KMS-11 (cell line): ENCODE data around the gene BMP2K.

Experiments
- H2AFZ ChIP-seq: fragments of 200-600 bp; sonication (generic); 2 replicates; pipeline ENCODE4 v1.6.1; 2016; ENCODE audit warnings: antibody characterized with exemption, mixed run types, low read depth
- H3K27ac ChIP-seq: fragments of 200-600 bp; sonication (generic); 2 replicates; pipeline ENCODE4 v1.6.1; 2016; ENCODE audit warnings: mild to moderate bottlenecking, mixed run types
- H3K27me3 ChIP-seq: fragments of 200-600 bp; sonication (generic); 2 replicates; pipeline ENCODE4 v1.6.1; 2017; ENCODE audit warnings: mild to moderate bottlenecking, low read depth, mixed run types, moderate library complexity; ENCODE audit not compliant: insufficient read depth
- H3K36me3 ChIP-seq: fragments of 200-600 bp; sonication (generic); 2 replicates; pipeline ENCODE4 v1.6.1; 2017; ENCODE audit warnings: mild to moderate bottlenecking, mixed run types; ENCODE audit not compliant: insufficient read depth
- H3K4me1 ChIP-seq: fragments of 200-600 bp; sonication (generic); 2 replicates; pipeline ENCODE4 v1.6.1; 2016; ENCODE audit warnings: mild to moderate bottlenecking, low read depth, mixed run types; ENCODE audit not compliant: poor library complexity, severe bottlenecking
- H3K4me2 ChIP-seq: fragments of 200-600 bp; sonication (generic); 2 replicates; pipeline ENCODE4 v1.7.0; 2016; ENCODE audit warnings: mild to moderate bottlenecking, mixed run types
- H3K4me3 ChIP-seq: fragments of 200-600 bp; sonication (generic); IDR thresholded peaks from 2 replicates; pipeline ENCODE4 v1.6.1; 2017; ENCODE audit warnings: low read depth, low read length, mixed read lengths; ENCODE audit not compliant: insufficient read depth
- H3K79me2 ChIP-seq: fragments of 200-600 bp; sonication (generic); 2 replicates; pipeline ENCODE4 v1.6.1; 2016; ENCODE audit warnings: low read depth, mixed run types; ENCODE audit not compliant: insufficient read depth
- H3K9ac ChIP-seq: fragments of 200-600 bp; sonication (generic); 2 replicates; pipeline ENCODE4 v1.6.1; 2016; ENCODE audit warnings: mild to moderate bottlenecking, mixed run types
- H4K20me1 ChIP-seq: fragments of 200-600 bp; sonication (generic); 2 replicates; pipeline ENCODE4 v1.6.1; 2016; ENCODE audit warnings: mild to moderate bottlenecking, mixed run types; ENCODE audit not compliant: insufficient read depth
- CTCF ChIP-seq: fragments of 200-600 bp; sonication (generic); conservative IDR thresholded peaks from 2 replicates; pipeline ENCODE4 v1.6.1; 2017; ENCODE audit warnings: low read depth, mild to moderate bottlenecking, antibody characterized with exemption, low read length, moderate library complexity, mixed read lengths

The BMP2K gene

GRCh38 chr4:78776079-78776728, at the start of gene BMP2K:
Gene BMP2K, plus strand, starts transcription at chr4:78776350. Its CDS starts 194 bp downstream, at chr4:78776544.
- peak within 1 kb of the TSS; percentile 98 for H3K4me3 ChIP-seq
- H3K4me1 ChIP-seq: peaks cover 70% of the 10 kb centered on the region
- no peaks in the 10 kb centered on the region for H3K27me3 ChIP-seq
- H3K27ac ChIP-seq: peak within 1 kb of the TSS; percentile 98
- H3K4me2 ChIP-seq: peak within 1 kb of the TSS; percentile 95
- no peaks in the 10 kb centered on the region; the same call in 1 of the 2 replicates for H3K36me3 ChIP-seq
- TF ChIP-seq CTCF: no peak
- H3K79me2 ChIP-seq: peaks cover 46% of the 10 kb centered on the region
- H4K20me1 ChIP-seq: no peaks in the 10 kb centered on the region
- peak within 1 kb of the TSS; percentile 96 for H3K9ac ChIP-seq
- peak within 1 kb of the TSS; percentile 63 for H2AFZ ChIP-seq

- no peaks in the 10 kb centered on the region for H3K36me3 ChIP-seq
- no peaks in the 10 kb centered on the region for H4K20me1 ChIP-seq
- no peaks in the 10 kb centered on the region for H3K79me2 ChIP-seq
- H3K4me1 ChIP-seq: no peaks in the 10 kb centered on the region
- no peak overlapping the region for H2AFZ ChIP-seq
- H3K27me3 ChIP-seq: no peaks in the 10 kb centered on the region
- no peak overlapping the region for H3K27ac ChIP-seq
- no peak overlapping the region for H3K4me3 ChIP-seq
- no peak overlapping the region for H3K9ac ChIP-seq
- no peak overlapping the region for H3K4me2 ChIP-seq
- no peak for TF ChIP-seq CTCF
Observed at GRCh38 chr4:78726546-78726945, 49.6 kb upstream of the BMP2K start.

- H2AFZ ChIP-seq: no peak overlapping the region
- H3K9ac ChIP-seq: no peak overlapping the region
- H3K27ac ChIP-seq: no peak overlapping the region
- no peak overlapping the region for H3K4me2 ChIP-seq
- H4K20me1 ChIP-seq: no peaks in the 10 kb centered on the region
- H3K79me2 ChIP-seq: no peaks in the 10 kb centered on the region
- no peaks in the 10 kb centered on the region for H3K36me3 ChIP-seq
- H3K27me3 ChIP-seq: no peaks in the 10 kb centered on the region
- no peak overlapping the region for H3K4me3 ChIP-seq
- no peaks in the 10 kb centered on the region for H3K4me1 ChIP-seq
- no peak for TF ChIP-seq CTCF
Observed at GRCh38 chr4:78732332-78733104, 43.6 kb upstream of the BMP2K start.

GRCh38 chr4:78734441-78735162, 41.5 kb upstream of the BMP2K start:
- Histone ChIP-seq H3K4me1 (no peaks in the 10 kb centered on the region), H3K27ac (no peak overlapping the region), H3K4me2 (no peak overlapping the region), H3K4me3 (no peak overlapping the region), H3K36me3 (no peaks in the 10 kb centered on the region), H3K27me3 (no peaks in the 10 kb centered on the region), H3K79me2 (no peaks in the 10 kb centered on the region), H4K20me1 (no peaks in the 10 kb centered on the region), H2AFZ (no peak overlapping the region), H3K9ac (no peak overlapping the region)
- TF ChIP-seq CTCF: no peak
